Left renal cortex interstitium (tissue), 4 donors: ENCODE results near the gene MGMT. TPM values are rescaled to one million over a fixed set of nuclear protein-coding genes. Genes with fewer than 3 reads are reported as not detected.

ENCODE experiments used
- DNase-seq, 4 donors: peaks; one replicate each; pipeline ENCODE4 v3.0.0-alpha.2; 2013; ENCODE audit warnings: low read depth in 4 of 4, low spot score in 2 of 4, missing footprints in 1 of 4
- polyA plus RNA-seq, 4 donors: library from polyadenylated mRNA; unstranded; fragments of 120-200 nt; gene quantifications; one replicate each; pipeline ENCODE4 v1.2.1, GENCODE V29; 2013; ENCODE audit not compliant: insufficient read length in 4 of 4

The MGMT gene
- polyA plus RNA-seq, 4 donors: 17.4 to 30.0 (median 20.7) TPM

DNA sequence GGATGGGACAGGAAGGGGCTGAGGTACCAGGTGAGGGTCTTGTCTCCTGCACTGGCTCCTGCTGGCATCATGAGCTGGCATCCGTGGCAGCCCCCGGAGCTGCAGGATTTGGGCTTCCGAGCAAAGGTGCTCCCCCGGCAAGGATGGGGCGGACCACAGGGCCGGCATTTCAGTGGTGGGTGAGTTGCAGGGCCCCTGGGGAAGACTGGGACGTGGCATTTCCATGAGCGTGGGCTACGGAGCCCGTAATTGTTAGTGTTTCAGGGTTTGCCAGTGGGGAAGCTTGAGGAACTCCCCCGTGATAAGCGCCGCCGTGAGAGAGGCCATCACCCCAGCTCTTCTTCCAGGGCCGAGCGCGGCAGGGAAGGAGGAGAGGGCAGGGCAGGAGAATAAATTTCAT lies 235.6 kb downstream of the MGMT start:
- no peak for DNase-seq

- no peak for DNase-seq
Measured at GRCh38 chr10:129703287-129704137, 236.5 kb downstream of the MGMT start.

GRCh38 chr10:129704225-129704624 lies 237.2 kb downstream of the MGMT start:
- no peak for DNase-seq

DNA sequence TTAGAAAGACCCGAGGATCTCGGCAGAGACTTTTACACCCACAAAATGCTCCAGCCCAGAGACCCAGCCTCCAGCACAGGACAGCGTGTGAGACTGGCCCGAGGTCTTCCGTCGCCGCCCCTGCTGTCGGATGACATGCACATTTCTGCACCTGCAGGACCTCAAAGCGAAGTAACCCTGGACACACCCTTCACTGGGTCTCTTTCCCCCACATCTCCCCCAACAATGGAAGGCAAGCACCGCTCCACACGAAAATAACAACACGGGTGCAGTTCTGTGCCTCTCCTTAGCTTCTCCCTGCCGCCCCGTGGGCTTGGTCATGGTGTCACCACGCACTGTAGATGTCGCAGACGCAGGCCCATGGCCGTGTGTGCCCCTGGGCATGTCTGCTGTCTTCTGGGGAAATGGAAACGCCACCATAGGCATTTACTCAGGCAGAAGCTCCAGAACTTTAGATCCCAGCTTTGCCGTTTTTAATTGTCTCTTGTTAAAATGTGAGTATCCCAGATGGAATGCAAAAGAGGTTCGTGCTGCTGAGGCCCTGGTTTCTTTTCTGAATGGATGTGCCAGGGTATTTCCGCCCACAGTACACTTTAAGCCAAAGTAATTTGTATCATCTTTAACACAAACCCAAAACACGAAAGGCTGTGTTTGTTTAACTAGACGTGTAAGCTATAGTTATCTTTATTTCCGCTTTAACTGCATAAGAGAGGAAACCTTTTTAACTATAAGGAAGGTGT lies 237.9 kb downstream of the MGMT start:
- DNase-seq: no peak

DNA sequence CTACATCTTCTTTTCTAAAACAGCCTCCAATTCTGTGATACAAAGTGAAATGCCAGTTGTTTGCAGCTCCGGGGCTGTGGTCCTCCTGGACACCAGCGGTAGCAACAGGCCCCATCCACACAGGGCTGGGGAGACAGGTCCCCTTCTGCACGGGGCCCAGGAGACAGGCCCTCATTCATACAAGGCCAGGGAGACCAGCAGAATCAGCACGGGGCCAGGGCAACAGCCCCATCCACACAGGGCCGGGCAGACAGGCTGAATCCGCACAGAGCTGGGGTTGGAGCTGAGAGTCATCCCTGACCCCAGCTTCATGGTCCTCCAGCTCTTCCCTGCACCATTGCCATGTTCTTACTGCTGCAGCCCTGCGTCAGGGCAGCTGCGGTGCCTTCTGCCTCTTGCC lies 238.6 kb downstream of the MGMT start:
- no peak for DNase-seq

DNA sequence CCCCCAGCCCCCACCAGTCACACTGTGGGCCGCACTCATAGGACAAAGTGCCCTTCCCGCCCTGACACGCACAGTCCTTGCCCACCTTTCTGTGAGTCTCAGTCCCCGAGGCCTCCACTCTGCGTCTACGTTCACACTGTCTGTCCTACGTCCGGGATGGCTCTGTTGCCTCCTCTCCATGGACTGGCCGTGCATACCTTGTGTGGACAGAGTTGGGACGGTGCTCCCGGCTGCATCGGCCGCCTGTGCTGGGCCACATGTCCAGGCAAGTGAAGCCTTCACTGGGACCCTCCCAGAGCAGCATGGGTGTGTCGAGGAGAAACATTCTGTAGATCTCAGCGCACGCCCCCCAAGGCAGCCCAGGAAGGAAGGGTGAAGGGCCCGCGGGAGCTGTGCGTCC lies 239.0 kb downstream of the MGMT start:
- no peak for DNase-seq

DNA sequence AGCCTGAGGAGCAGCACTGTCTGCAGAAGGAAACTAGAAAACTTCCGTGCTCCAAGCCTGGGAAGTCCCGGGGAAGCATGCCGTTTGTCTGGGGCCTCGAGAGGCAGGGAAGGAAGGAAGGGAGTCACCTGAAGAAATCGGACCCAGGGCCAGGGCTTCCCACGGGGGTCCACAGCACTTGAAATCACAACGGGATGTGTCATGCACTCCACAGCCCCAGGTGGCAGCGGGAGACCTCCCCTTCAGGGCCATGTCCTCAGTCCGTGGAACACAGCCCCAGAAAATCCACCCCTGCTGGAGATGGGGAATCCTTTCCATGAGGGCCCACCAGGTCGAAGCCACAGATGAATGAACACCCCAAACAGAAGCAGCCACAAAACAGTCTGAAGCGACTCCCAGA lies 239.5 kb downstream of the MGMT start:
- no peak for DNase-seq

GRCh38 chr10:129707406-129708388 lies 240.7 kb downstream of the MGMT start:
- DNase-seq: no peak

- no peak for DNase-seq
Measured at GRCh38 chr10:129709101-129709500, 242.1 kb downstream of the MGMT start.

DNA sequence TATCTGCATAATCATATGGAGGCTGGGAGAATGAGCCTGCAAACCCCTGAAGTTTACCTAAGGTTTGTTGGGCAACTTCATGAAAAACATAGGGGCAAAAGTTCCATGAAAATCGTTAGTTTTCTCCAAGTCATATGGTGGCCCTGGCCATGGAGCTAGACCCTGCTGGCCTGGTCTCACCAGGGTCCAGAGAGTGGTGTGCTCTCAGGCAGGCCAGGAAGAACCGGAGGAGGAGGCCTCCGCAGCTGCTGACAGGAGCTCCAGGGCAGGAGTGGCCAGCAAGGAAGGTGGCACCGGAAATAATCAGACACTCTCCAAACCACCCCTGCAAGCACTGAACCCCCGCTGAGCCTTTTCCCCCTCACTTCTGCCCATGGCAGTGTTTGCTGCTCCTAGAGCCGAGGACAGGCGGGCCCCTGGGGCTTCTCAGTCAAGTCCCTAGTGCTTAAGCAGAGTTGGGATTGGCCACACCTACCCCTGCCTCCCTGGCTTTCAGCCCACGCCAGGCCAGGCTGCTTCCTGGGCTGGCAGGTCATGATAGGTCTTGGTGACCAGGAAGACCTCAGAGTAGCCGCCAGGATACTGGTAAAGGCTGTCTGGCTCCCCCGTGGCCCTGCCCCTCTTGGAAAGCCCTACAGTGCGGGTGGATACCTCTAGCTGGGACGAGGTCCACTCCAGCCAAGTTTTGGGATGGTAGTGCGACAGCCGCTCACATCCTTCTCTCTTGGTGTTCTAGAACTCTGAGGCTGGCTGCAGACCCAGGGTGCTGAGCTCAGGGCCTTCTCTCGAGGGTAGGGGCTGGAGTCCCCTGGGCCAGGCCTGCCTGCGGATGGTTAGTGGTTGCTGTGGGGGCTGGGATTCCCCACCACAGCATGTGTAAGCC lies 242.8 kb downstream of the MGMT start:
- DNase-seq: no peak

DNA sequence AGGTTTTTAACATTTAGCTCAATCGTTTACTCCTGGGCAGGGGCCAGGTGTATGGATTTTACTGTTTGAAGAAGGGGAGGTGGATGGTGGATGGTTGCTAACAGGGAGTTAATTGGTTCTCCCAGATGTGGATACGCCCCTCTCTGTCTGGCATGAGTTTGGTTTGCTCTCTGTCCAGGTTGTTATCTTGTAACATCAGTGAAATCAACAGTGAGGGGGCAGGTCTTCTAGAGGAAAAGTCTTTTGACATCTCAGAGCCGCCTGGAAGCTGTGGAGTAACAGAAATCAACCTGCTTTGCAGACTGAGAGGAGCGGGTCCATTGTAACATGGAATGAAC lies 243.4 kb downstream of the MGMT start:
- no peak for DNase-seq

- DNase-seq: no peak
Measured at GRCh38 chr10:129711291-129711690, 244.2 kb downstream of the MGMT start.

DNA sequence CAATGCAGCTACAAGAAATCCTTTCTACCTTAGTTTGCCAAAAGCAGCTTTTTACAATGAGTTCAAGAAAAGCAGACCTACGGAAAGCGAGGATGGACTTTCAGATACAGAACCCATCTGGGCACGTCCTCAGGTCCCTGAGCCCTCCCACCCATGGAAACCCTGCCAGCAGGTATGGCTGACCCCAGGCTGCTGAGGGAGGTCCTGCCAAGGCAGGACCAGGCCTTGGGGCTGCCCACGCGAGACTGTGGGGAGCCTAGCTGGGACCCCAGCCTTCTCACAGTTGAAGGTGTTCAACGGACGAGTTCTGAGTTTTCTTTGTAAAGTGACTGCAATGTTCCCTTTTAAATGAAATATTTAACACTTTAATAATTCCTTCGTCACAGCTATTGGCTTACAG lies 245.0 kb downstream of the MGMT start:
- no peak for DNase-seq

DNA sequence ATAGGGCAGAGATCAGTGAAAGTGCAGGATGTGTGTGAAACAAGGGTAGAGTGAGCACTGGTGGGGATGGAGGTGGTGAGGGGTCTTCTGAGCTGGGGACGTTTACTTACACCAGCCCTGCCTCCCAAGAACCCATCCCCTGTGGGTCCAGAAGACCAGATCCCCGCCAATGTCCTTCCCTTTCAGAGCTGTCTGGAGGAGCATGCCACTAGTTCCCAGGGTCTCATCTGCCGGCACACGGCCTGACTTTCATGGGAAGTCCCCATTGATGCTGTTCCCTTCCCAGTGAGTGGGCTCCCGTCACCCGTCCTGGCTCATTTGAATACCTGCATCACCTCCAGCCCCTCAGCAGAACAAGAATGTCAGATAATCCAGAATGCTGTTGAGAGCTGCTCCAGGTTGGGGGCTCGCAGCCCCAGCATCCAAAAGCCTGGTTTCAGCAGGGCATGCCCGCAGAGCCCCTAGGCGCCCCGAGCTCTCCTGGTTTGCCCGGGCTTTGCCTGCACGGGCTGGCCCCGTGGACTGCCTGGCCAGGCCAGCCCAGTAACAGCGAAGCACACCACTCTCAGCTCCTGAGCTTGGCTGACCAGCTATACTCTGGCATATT lies 246.7 kb downstream of the MGMT start:
- DNase-seq: no peak

DNA sequence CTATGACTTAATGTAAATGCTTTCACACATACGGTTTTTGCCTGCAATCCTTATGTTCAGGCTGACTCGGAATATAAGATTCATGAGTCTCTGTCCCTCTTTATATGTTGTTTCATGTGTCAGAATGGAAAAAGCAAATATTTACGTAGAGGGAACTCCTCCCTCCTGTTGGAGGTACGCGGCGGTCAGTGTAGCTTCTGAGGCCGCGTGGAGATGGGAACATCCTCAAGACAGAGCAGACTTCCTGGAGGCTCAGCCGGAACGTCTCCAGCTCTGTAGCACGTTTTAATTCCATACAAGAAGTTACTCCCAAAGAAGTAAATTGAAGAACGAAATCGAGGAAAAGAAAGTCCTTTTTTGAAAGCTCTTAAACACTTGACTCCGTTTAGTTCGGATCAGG lies 248.8 kb downstream of the MGMT start:
- no peak for DNase-seq

DNA sequence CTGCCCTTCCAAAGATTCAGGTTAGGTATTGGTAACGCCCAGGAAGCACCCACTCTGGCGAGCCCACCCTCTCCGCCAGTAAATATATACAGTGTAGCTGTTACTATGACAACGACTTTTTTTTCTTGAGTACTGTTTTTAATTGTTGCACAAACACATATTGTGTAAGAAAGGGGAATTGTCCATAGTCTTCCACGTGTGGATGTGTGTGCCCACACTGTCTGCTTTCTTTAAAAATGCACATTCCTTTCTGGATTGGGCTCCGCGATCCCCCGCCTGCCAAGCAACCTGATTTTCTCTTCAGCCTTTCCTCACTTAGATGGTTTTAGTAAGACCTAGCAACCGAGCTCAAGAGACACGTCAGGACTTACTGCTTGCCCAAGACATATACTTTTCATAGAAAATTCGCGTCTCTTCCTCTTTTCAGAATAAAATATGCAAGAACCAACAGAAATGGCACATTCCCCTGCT lies 249.2 kb downstream of the MGMT start:
- no peak for DNase-seq

DNA sequence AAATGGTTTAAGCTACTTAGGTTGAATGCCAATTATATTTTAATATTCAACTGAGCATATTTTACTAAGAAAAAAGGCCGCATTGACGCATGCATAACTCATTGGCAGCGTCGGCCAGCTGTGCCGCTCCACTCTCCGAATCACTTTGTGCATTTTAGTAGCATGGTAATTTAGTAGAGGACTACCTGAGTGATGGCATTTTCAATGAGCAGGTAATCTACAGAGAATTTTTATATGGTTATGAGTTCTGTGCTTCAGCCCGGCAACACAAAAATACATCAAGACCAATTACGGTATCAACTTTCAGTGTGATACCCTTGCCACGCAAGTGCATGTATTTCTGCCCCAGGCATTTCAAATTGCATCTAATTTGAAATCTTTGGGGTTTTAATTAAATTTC lies 249.8 kb downstream of the MGMT start:
- DNase-seq: no peak

GRCh38 chr10:129717816-129718547 lies 250.9 kb downstream of the MGMT start:
- DNase-seq: no peak
